Activated CD4-positive, alpha-beta memory T cell treated with anti-CD3 and anti-CD28 coated beads, Interleukin-2, amount 10 ng/mL, durations not matched to agents 7 days and 5 days (primary cell): Measurements from ENCODE around the gene CBX7. TPM values are rescaled to one million over a fixed set of nuclear protein-coding genes. Genes with fewer than 3 reads are reported as not detected.
"Not testable (repeated sequence)": the region's sequence is repeated elsewhere in the genome, so short reads cannot be mapped to it uniquely, and the experiment has no call there.

Experiments
- CTCF ChIA-PET: fragments of 350-600 bp; sonication (Branson Sonifier 250); formaldehyde crosslinking; loops from one replicate; lab custom pipeline; 2021; ENCODE audit warnings: antibody characterized with exemption, inconsistent platforms; lab: Charles Lee
- POLR2A ChIA-PET: fragments of 350-600 bp; sonication (Branson Sonifier 250); formaldehyde crosslinking; loops from one replicate; lab custom pipeline; 2021; ENCODE audit warnings: antibody characterized with exemption; lab: Charles Lee
- DNase-seq: peaks from one replicate; pipeline ENCODE4 v3.0.0-alpha.2; 2020
- H3K27ac Mint-ChIP-seq: one replicate; pipeline ENCODE4 v1.8.0; 2021; ENCODE audit warnings: mild to moderate bottlenecking, mixed read lengths
- H3K27me3 Mint-ChIP-seq: one replicate; pipeline ENCODE4 v1.8.0; 2021; ENCODE audit warnings: mixed read lengths
- H3K36me3 Mint-ChIP-seq: one replicate; pipeline ENCODE4 v1.8.0; 2021; ENCODE audit warnings: low read depth, mixed read lengths
- H3K4me1 Mint-ChIP-seq: one replicate; pipeline ENCODE4 v1.8.0; 2021; ENCODE audit warnings: mixed read lengths
- H3K4me3 Mint-ChIP-seq: one replicate; pipeline ENCODE4 v1.8.0; 2021; ENCODE audit warnings: mild to moderate bottlenecking, mixed read lengths
- H3K9me3 Mint-ChIP-seq: one replicate; pipeline ENCODE4 v1.8.0; 2021; ENCODE audit warnings: mixed read lengths
- total RNA-seq, 2 experiments: library from RNA; stranded (reverse); gene quantifications; one replicate each; pipeline ENCODE4 v1.2.3, GENCODE V29; 2021

CBX7 gene
- total RNA-seq, 2 experiments from 2014 or later = 24.9 to 25.0 TPM

GRCh38 chr22:39172265-39173049, 20.0 kb upstream of the CBX7 start:
- peaks cover 40% of the 10 kb centered on the region for H3K4me1 Mint-ChIP-seq
- not testable (repeated sequence) for H3K4me3 Mint-ChIP-seq, H3K9me3 Mint-ChIP-seq, DNase-seq, H3K36me3 Mint-ChIP-seq
- ChIA-PET CTCF (interaction anchor here (1.9 to 7.0 kb wide), 2 partner anchors 138 to 145 kb away, joined by 7 to 115 read pairs; partner anchors contain the start of gene RPL3), POLR2A (interaction anchor here (9.8 kb wide), 1 partner anchor 145 kb away, joined by 134 read pairs; the partner anchor contains the start of gene RPL3)
- peak overlapping the region; percentile 44 for H3K27ac Mint-ChIP-seq
- H3K27me3 Mint-ChIP-seq = peaks cover 22% of the 10 kb centered on the region

- Mint-ChIP-seq H3K27ac (no peak overlapping the region), H3K4me3 (no peak overlapping the region), H3K4me1 (peaks cover 37% of the 10 kb centered on the region), H3K9me3 (no peaks in the 10 kb centered on the region), H3K36me3 (no peaks in the 10 kb centered on the region), H3K27me3 (peaks cover 26% of the 10 kb centered on the region)
- CTCF ChIA-PET = interaction anchor here (0.6 to 7.0 kb wide), 25 partner anchors 8 to 358 kb away, joined by 3 to 115 read pairs (median 4); partner anchors contain the start of genes PDGFB and RPL3
- POLR2A ChIA-PET = interaction anchor here (0.6 to 9.8 kb wide), 5 partner anchors 10 to 145 kb away, joined by 3 to 134 read pairs (median 4); partner anchors contain the start of gene RPL3
- no peak for DNase-seq
Observed at GRCh38 chr22:39171623-39172264, 19.3 kb upstream of the CBX7 start.

- Mint-ChIP-seq H3K27ac (no peak overlapping the region), H3K4me1 (peaks cover 37% of the 10 kb centered on the region), H3K4me3 (peak overlapping the region; percentile 44)
Observed at GRCh38 chr22:39170825-39171622, 18.5 kb upstream of the CBX7 start.

GRCh38 chr22:39169797-39170466, 17.5 kb upstream of the CBX7 start:
- no peak for DNase-seq
- H3K36me3 Mint-ChIP-seq = no peaks in the 10 kb centered on the region

More at GRCh38 chr22:39170825-39171622, 18.5 kb upstream of the CBX7 start:
- POLR2A ChIA-PET = interaction anchor here (0.6 to 9.8 kb wide), 5 partner anchors 9 to 146 kb away, joined by 3 to 134 read pairs (median 4); partner anchors contain the start of gene RPL3
- no peaks in the 10 kb centered on the region for H3K36me3 Mint-ChIP-seq
- CTCF ChIA-PET = interaction anchor here (0.6 to 7.0 kb wide), 25 partner anchors 8 to 358 kb away, joined by 3 to 115 read pairs (median 4); partner anchors contain the start of genes PDGFB and RPL3
- DNase-seq = peak; percentile 86
- H3K27me3 Mint-ChIP-seq = peaks cover 26% of the 10 kb centered on the region
- H3K9me3 Mint-ChIP-seq = no peaks in the 10 kb centered on the region

GRCh38 chr22:39166547-39166946, 14.1 kb upstream of the CBX7 start:
- H3K9me3 Mint-ChIP-seq = no peaks in the 10 kb centered on the region

More at GRCh38 chr22:39169797-39170466, 17.5 kb upstream of the CBX7 start:
- no peak overlapping the region for H3K4me3 Mint-ChIP-seq
- H3K27me3 Mint-ChIP-seq = peaks cover 26% of the 10 kb centered on the region
- no peaks in the 10 kb centered on the region for H3K9me3 Mint-ChIP-seq
- CTCF ChIA-PET = interaction anchor here (1.0 to 7.0 kb wide), 11 partner anchors 9 to 360 kb away, joined by 3 to 115 read pairs (median 6); partner anchors contain the start of gene RPL3
- POLR2A ChIA-PET = interaction anchor here (1.1 to 9.8 kb wide), 2 partner anchors 142 to 147 kb away, joined by 9 to 134 read pairs; partner anchors contain the start of gene RPL3
- H3K27ac Mint-ChIP-seq = no peak overlapping the region
- peaks cover 33% of the 10 kb centered on the region for H3K4me1 Mint-ChIP-seq

GRCh38 chr22:39156093-39156492, 3.6 kb upstream of the CBX7 start:
- POLR2A ChIA-PET = interaction anchor here (1.2 kb wide), 1 partner anchor 164 kb away, joined by 3 read pairs; no protein-coding TSS in a partner anchor
- Mint-ChIP-seq H3K4me1 (peaks cover 14% of the 10 kb centered on the region), H3K27me3 (peaks cover 33% of the 10 kb centered on the region)
- H3K36me3 Mint-ChIP-seq, H3K27ac Mint-ChIP-seq, H3K4me3 Mint-ChIP-seq, H3K9me3 Mint-ChIP-seq, DNase-seq: not testable (repeated sequence)
- CTCF ChIA-PET = interaction anchor here (2.7 to 3.0 kb wide), 2 partner anchors 15 to 286 kb away, joined by 10 to 20 read pairs; no protein-coding TSS in a partner anchor

More at GRCh38 chr22:39166547-39166946, 14.1 kb upstream of the CBX7 start:
- DNase-seq = no peak
- Mint-ChIP-seq H3K36me3 (no peaks in the 10 kb centered on the region), H3K27me3 (peaks cover 23% of the 10 kb centered on the region), H3K4me3 (no peak overlapping the region), H3K4me1 (peaks cover 9% of the 10 kb centered on the region), H3K27ac (no peak overlapping the region)
- ChIA-PET CTCF (interaction anchor here (3.5 kb wide), 1 partner anchor 150 kb away, joined by 19 read pairs; no protein-coding TSS in a partner anchor), POLR2A (interaction anchor here (9.8 kb wide), 1 partner anchor 150 kb away, joined by 134 read pairs; the partner anchor contains the start of gene RPL3)

GRCh38 chr22:39155421-39155820, 2.9 kb upstream of the CBX7 start:
- Mint-ChIP-seq H3K4me1 (peaks cover 20% of the 10 kb centered on the region), H3K4me3 (no peak overlapping the region), H3K27ac (no peak overlapping the region), H3K9me3 (no peaks in the 10 kb centered on the region), H3K36me3 (peaks cover 4% of the 10 kb centered on the region), H3K27me3 (peaks cover 32% of the 10 kb centered on the region)
- DNase-seq = no peak
- POLR2A ChIA-PET = interaction anchor here (1.2 kb wide), 2 partner anchors 163 to 165 kb away, joined by 3 to 4 read pairs; no protein-coding TSS in a partner anchor
- CTCF ChIA-PET = interaction anchor here (1.5 to 3.0 kb wide), 3 partner anchors 15 to 286 kb away, joined by 4 to 20 read pairs (median 10); partner anchors contain the start of gene RPL3

GRCh38 chr22:39153220-39153717, 789 bp upstream of the CBX7 start:
- Mint-ChIP-seq H3K4me1 (peaks cover 40% of the 10 kb centered on the region), H3K27me3 (peaks cover 32% of the 10 kb centered on the region), H3K4me3 (peak overlapping the region; percentile 78), H3K9me3 (no peaks in the 10 kb centered on the region), H3K27ac (peak overlapping the region; percentile 43), H3K36me3 (peaks cover 4% of the 10 kb centered on the region)
- CTCF ChIA-PET = interaction anchor here (0.6 to 2.5 kb wide), 4 partner anchors 150 to 385 kb away, joined by 3 to 11 read pairs (median 5); no protein-coding TSS in a partner anchor
- DNase-seq = no peak
- POLR2A ChIA-PET = interaction anchor here (1.3 to 6.3 kb wide), 3 partner anchors 22 to 367 kb away, joined by 3 to 61 read pairs (median 4); partner anchors contain the start of genes ATF4 and RPL3

- ChIA-PET POLR2A (interaction anchor here (1.0 to 6.3 kb wide), 5 partner anchors 8 to 368 kb away, joined by 3 to 61 read pairs (median 3); partner anchors contain the start of genes ATF4, RPL3 and TAB1), CTCF (interaction anchor here (1.1 to 2.5 kb wide), 4 partner anchors 19 to 383 kb away, joined by 3 to 11 read pairs (median 5); no protein-coding TSS in a partner anchor)
- peaks cover 8% of the 10 kb centered on the region for H3K36me3 Mint-ChIP-seq
- no peaks in the 10 kb centered on the region for H3K9me3 Mint-ChIP-seq
- peak overlapping the region; percentile 46 for H3K4me3 Mint-ChIP-seq
- H3K27me3 Mint-ChIP-seq = peaks cover 26% of the 10 kb centered on the region
- peaks cover 46% of the 10 kb centered on the region for H3K4me1 Mint-ChIP-seq
- DNase-seq = no peak
- no peak overlapping the region for H3K27ac Mint-ChIP-seq
Observed at GRCh38 chr22:39152024-39152510, 413 bp downstream of the CBX7 start.

GRCh38 chr22:39151329-39151975, 1.0 kb downstream of the CBX7 start:
- no peak for DNase-seq
- H3K27ac Mint-ChIP-seq = peak overlapping the region; percentile 58
- peaks cover 50% of the 10 kb centered on the region for H3K4me1 Mint-ChIP-seq
- CTCF ChIA-PET = interaction anchor here (0.6 to 2.5 kb wide), 4 partner anchors 20 to 493 kb away, joined by 3 to 11 read pairs (median 4); no protein-coding TSS in a partner anchor
- POLR2A ChIA-PET = interaction anchor here (0.6 to 6.3 kb wide), 7 partner anchors 8 to 369 kb away, joined by 3 to 61 read pairs (median 4); partner anchors contain the start of genes APOBEC3H, ATF4 and RPL3
- peaks cover 12% of the 10 kb centered on the region for H3K36me3 Mint-ChIP-seq
- no peaks in the 10 kb centered on the region for H3K9me3 Mint-ChIP-seq
- peak overlapping the region; percentile 64 for H3K4me3 Mint-ChIP-seq
- peaks cover 24% of the 10 kb centered on the region for H3K27me3 Mint-ChIP-seq
